Measurements from ENCODE around the gene DGUOK. TPM values are rescaled to one million over a fixed set of nuclear protein-coding genes. Genes with fewer than 3 reads are reported as not detected.
A peak's percentile ranks its signal among the peaks of the same experiment; 100 is the strongest.
"Not testable (repeated sequence)": the region's sequence is repeated elsewhere in the genome, so short reads cannot be mapped to it uniquely, and the experiment has no call there.

Gene DGUOK
- total RNA-seq (2014; rRNA removed; shearing (Covaris generic); ENCODE audit: low replicate concordance) = 88.0 and 130 TPM in 2 replicates

GRCh38 chr2:73926493-73927327, at the start of gene DGUOK:
DGUOK (plus strand) TSS chr2:73926880; CDS start chr2:73926911, 31 bp downstream.
- peaks cover 9% of the 10 kb centered on the region; the same call in 1 of the 2 replicates for H3K36me3 ChIP-seq (ENCODE audit: insufficient read depth, low read length)
- peaks cover 43% of the 10 kb centered on the region for H3K4me1 ChIP-seq (ENCODE audit: low read length)
- peaks cover 48% of the 10 kb centered on the region for H3K79me2 ChIP-seq (ENCODE audit: low read length)
- H4K20me1 ChIP-seq (ENCODE audit: insufficient read depth, low read depth, low read length) = peaks cover 21% of the 10 kb centered on the region
- peak within 1 kb of the TSS; percentile 87 for H3K4me3 ChIP-seq (ENCODE audit: low read length)
- H3K4me2 ChIP-seq (ENCODE audit: low read depth, low read length, poor library complexity, severe bottlenecking) = peak within 1 kb of the TSS; percentile 99
- peak within 1 kb of the TSS; percentile 48 for H2AFZ ChIP-seq (ENCODE audit: low read length)
- peak; percentile 100 for DNase-seq
- no peaks in the 10 kb centered on the region for H3K27me3 ChIP-seq (ENCODE audit: low read length)
- H3K9me2 ChIP-seq (replicated peaks; ENCODE audit: insufficient read depth, low read length) = no peaks in the 10 kb centered on the region
- peak within 1 kb of the TSS; percentile 83 for H3K9ac ChIP-seq (ENCODE audit: low read length)
- peak within 1 kb of the TSS; percentile 76 for H3K27ac ChIP-seq (ENCODE audit: low read length)
- H3K9me3 ChIP-seq (ENCODE audit: low read length) = no peaks in the 10 kb centered on the region

GRCh38 chr2:73877071-73877802, 49.4 kb upstream of the DGUOK start:
- H3K9me2 ChIP-seq (replicated peaks; ENCODE audit: insufficient read depth, low read length) = no peaks in the 10 kb centered on the region
- H3K9me3 ChIP-seq (ENCODE audit: low read length) = no peaks in the 10 kb centered on the region
- H3K36me3 ChIP-seq (ENCODE audit: insufficient read depth, low read length) = no peaks in the 10 kb centered on the region
- H4K20me1 ChIP-seq (ENCODE audit: insufficient read depth, low read depth, low read length) = no peaks in the 10 kb centered on the region
- H3K9ac ChIP-seq (ENCODE audit: low read length) = no peak overlapping the region
- no peaks in the 10 kb centered on the region for H3K27me3 ChIP-seq (ENCODE audit: low read length)
- no peak overlapping the region for H3K4me2 ChIP-seq (ENCODE audit: low read depth, low read length, poor library complexity, severe bottlenecking)
- H3K4me3 ChIP-seq (ENCODE audit: low read length) = no peak overlapping the region
- no peak overlapping the region for H2AFZ ChIP-seq (ENCODE audit: low read length)
- no peak for DNase-seq
- no peaks in the 10 kb centered on the region for H3K4me1 ChIP-seq (ENCODE audit: low read length)
- H3K27ac ChIP-seq (ENCODE audit: low read length) = no peak overlapping the region
- no peaks in the 10 kb centered on the region for H3K79me2 ChIP-seq (ENCODE audit: low read length)

GRCh38 chr2:73877984-73878383, 48.7 kb upstream of the DGUOK start:
- H3K36me3 ChIP-seq (ENCODE audit: insufficient read depth, low read length); DNase-seq; H3K9ac ChIP-seq (ENCODE audit: low read length); H4K20me1 ChIP-seq (ENCODE audit: insufficient read depth, low read depth, low read length); H3K4me2 ChIP-seq (ENCODE audit: low read depth, low read length, poor library complexity, severe bottlenecking); H3K27ac ChIP-seq (ENCODE audit: low read length); H3K9me3 ChIP-seq (ENCODE audit: low read length); H3K27me3 ChIP-seq (ENCODE audit: low read length); H3K9me2 ChIP-seq (replicated peaks; ENCODE audit: insufficient read depth, low read length); H3K4me1 ChIP-seq (ENCODE audit: low read length); H3K4me3 ChIP-seq (ENCODE audit: low read length); H2AFZ ChIP-seq (ENCODE audit: low read length); H3K79me2 ChIP-seq (ENCODE audit: low read length): not testable (repeated sequence)

DNA sequence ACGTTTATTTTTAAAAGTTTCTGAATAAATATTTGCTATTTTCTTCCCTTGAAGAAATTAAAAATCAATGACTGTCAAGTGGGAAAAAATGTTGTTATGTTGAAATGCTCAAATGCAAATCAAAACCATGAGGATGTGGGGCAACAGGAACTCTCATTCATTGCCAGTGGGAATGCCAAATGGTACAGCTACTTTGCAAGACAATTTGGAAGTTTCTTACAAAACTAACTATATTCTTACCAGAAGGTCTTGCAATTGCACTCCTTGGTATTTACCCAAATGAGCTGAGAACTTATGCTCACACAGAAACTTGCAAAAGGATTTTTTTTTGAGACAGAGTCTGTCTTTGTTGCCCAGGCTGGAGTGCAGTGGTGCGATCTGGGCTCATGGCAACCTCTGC, 41.3 kb upstream of the DGUOK start:
- no peaks in the 10 kb centered on the region for H4K20me1 ChIP-seq (ENCODE audit: insufficient read depth, low read depth, low read length)
- H3K36me3 ChIP-seq (ENCODE audit: insufficient read depth, low read length) = no peaks in the 10 kb centered on the region
- no peak overlapping the region for H3K4me2 ChIP-seq (ENCODE audit: low read depth, low read length, poor library complexity, severe bottlenecking)
- no peaks in the 10 kb centered on the region for H3K4me1 ChIP-seq (ENCODE audit: low read length)
- H3K27ac ChIP-seq (ENCODE audit: low read length) = no peak overlapping the region
- DNase-seq = no peak
- H3K9me2 ChIP-seq (replicated peaks; ENCODE audit: insufficient read depth, low read length) = no peaks in the 10 kb centered on the region
- H3K4me3 ChIP-seq (ENCODE audit: low read length) = no peak overlapping the region
- no peaks in the 10 kb centered on the region for H3K79me2 ChIP-seq (ENCODE audit: low read length)
- no peak overlapping the region for H3K9ac ChIP-seq (ENCODE audit: low read length)
- H3K27me3 ChIP-seq (ENCODE audit: low read length) = no peaks in the 10 kb centered on the region
- no peaks in the 10 kb centered on the region for H3K9me3 ChIP-seq (ENCODE audit: low read length)
- H2AFZ ChIP-seq (ENCODE audit: low read length) = no peak overlapping the region

GRCh38 chr2:73886357-73886756, 40.3 kb upstream of the DGUOK start:
- H3K4me1 ChIP-seq (ENCODE audit: low read length) = no peaks in the 10 kb centered on the region
- no peak for DNase-seq
- no peak overlapping the region for H3K9ac ChIP-seq (ENCODE audit: low read length)
- H3K9me3 ChIP-seq (ENCODE audit: low read length) = no peaks in the 10 kb centered on the region
- H3K36me3 ChIP-seq (ENCODE audit: insufficient read depth, low read length) = no peaks in the 10 kb centered on the region
- H4K20me1 ChIP-seq (ENCODE audit: insufficient read depth, low read depth, low read length) = no peaks in the 10 kb centered on the region
- no peak overlapping the region for H3K4me3 ChIP-seq (ENCODE audit: low read length)
- no peaks in the 10 kb centered on the region for H3K79me2 ChIP-seq (ENCODE audit: low read length)
- no peak overlapping the region for H3K27ac ChIP-seq (ENCODE audit: low read length)
- no peak overlapping the region for H2AFZ ChIP-seq (ENCODE audit: low read length)
- H3K27me3 ChIP-seq (ENCODE audit: low read length) = no peaks in the 10 kb centered on the region
- H3K9me2 ChIP-seq (replicated peaks; ENCODE audit: insufficient read depth, low read length) = no peaks in the 10 kb centered on the region
- H3K4me2 ChIP-seq (ENCODE audit: low read depth, low read length, poor library complexity, severe bottlenecking) = no peak overlapping the region

DNA sequence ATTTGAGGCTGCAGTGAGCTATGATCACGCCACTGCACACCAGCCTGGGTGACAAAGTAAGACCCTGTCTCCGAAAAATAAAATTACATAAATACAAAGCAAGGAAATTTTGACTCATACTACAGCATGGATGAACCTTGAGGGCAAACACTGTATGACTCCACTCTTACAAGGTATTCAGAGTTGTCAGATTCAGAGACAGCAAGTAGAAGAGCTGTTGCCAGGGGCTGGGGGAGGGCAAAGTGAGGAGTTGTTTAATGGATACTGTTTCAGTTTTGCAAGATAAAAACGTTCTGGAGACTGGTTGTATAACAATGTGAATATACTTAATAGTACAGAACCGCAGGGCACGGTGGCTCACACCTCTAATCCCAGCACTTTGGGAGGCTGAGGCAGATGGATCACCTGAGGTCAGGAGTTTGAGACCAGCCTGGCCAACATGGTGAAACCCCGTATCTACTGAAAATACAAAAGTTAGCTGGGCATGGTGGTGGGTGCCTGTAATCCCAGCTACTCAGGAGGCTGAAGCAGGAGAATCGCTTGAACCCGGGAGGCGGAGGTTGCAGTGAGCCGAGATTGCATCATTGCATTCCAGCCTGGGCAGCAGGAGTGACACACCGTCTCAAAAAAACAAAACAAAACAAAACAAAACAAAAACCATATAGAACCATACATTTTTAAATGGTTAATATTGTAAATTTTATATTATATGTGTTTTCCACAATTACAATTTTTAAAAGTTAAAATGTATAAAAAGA, 38.9 kb upstream of the DGUOK start:
- not testable (repeated sequence) for H3K79me2 ChIP-seq (ENCODE audit: low read length); H4K20me1 ChIP-seq (ENCODE audit: insufficient read depth, low read depth, low read length); DNase-seq; H3K9me2 ChIP-seq (replicated peaks; ENCODE audit: insufficient read depth, low read length); H3K36me3 ChIP-seq (ENCODE audit: insufficient read depth, low read length); H3K4me1 ChIP-seq (ENCODE audit: low read length); H2AFZ ChIP-seq (ENCODE audit: low read length); H3K4me3 ChIP-seq (ENCODE audit: low read length); H3K9ac ChIP-seq (ENCODE audit: low read length); H3K9me3 ChIP-seq (ENCODE audit: low read length); H3K27ac ChIP-seq (ENCODE audit: low read length); H3K4me2 ChIP-seq (ENCODE audit: low read depth, low read length, poor library complexity, severe bottlenecking); H3K27me3 ChIP-seq (ENCODE audit: low read length)

- Histone ChIP-seq H4K20me1 (ENCODE audit: insufficient read depth, low read depth, low read length) (no peaks in the 10 kb centered on the region), H3K4me2 (ENCODE audit: low read depth, low read length, poor library complexity, severe bottlenecking) (no peak overlapping the region), H2AFZ (ENCODE audit: low read length) (no peak overlapping the region), H3K4me1 (ENCODE audit: low read length) (no peaks in the 10 kb centered on the region), H3K9ac (ENCODE audit: low read length) (no peak overlapping the region), H3K36me3 (ENCODE audit: insufficient read depth, low read length) (no peaks in the 10 kb centered on the region), H3K9me3 (ENCODE audit: low read length) (no peaks in the 10 kb centered on the region), H3K27ac (ENCODE audit: low read length) (no peak overlapping the region), H3K4me3 (ENCODE audit: low read length) (no peak overlapping the region), H3K9me2 (replicated peaks; ENCODE audit: insufficient read depth, low read length) (no peaks in the 10 kb centered on the region), H3K79me2 (ENCODE audit: low read length) (no peaks in the 10 kb centered on the region), H3K27me3 (ENCODE audit: low read length) (no peaks in the 10 kb centered on the region)
- DNase-seq = no peak
Observed at GRCh38 chr2:73888388-73888787, 38.3 kb upstream of the DGUOK start.

GRCh38 chr2:73889206-73889605, 37.5 kb upstream of the DGUOK start:
- Histone ChIP-seq H3K9me2 (replicated peaks; ENCODE audit: insufficient read depth, low read length) (no peaks in the 10 kb centered on the region), H2AFZ (ENCODE audit: low read length) (no peak overlapping the region), H3K27me3 (ENCODE audit: low read length) (no peaks in the 10 kb centered on the region), H3K36me3 (ENCODE audit: insufficient read depth, low read length) (no peaks in the 10 kb centered on the region), H3K79me2 (ENCODE audit: low read length) (no peaks in the 10 kb centered on the region), H3K9ac (ENCODE audit: low read length) (no peak overlapping the region), H3K4me1 (ENCODE audit: low read length) (no peaks in the 10 kb centered on the region), H3K27ac (ENCODE audit: low read length) (no peak overlapping the region), H4K20me1 (ENCODE audit: insufficient read depth, low read depth, low read length) (no peaks in the 10 kb centered on the region), H3K4me2 (ENCODE audit: low read depth, low read length, poor library complexity, severe bottlenecking) (no peak overlapping the region), H3K4me3 (ENCODE audit: low read length) (no peak overlapping the region), H3K9me3 (ENCODE audit: low read length) (no peaks in the 10 kb centered on the region)
- DNase-seq = no peak

Measured in Karpas-422 (cell line).